Neural cell (in vitro differentiated cells): ENCODE data around the gene AGBL4. TPM values are rescaled to one million over a fixed set of nuclear protein-coding genes. Genes with fewer than 3 reads are reported as not detected.

Experiments used
- H2AFZ ChIP-seq: fragments of 200-600, 300-800 bp; sonication (generic), shearing (Covaris generic); 2 replicates; pipeline ENCODE4 v1.6.0; 2014; ENCODE audit warnings: low read depth, mild to moderate bottlenecking, antibody characterized with exemption, low read length, moderate library complexity
- H3F3A ChIP-seq: fragments of 200-600 bp; shearing (Covaris generic); 2 replicates; pipeline ENCODE4 v1.6.1; 2016; ENCODE audit warnings: mild to moderate bottlenecking, moderate library complexity, mixed read lengths, antibody characterized with exemption, low read length; ENCODE audit not compliant: insufficient read depth, poor library complexity, severe bottlenecking
- H3K27ac ChIP-seq: fragments of 200-600, 300-800 bp; sonication (generic), shearing (Covaris generic); 2 replicates; pipeline ENCODE4 v1.5.1; 2014; ENCODE audit warnings: mild to moderate bottlenecking, low read length, moderate library complexity
- H3K27me3 ChIP-seq: fragments of 300-800, 200-600 bp; sonication (generic), shearing (Covaris generic); 2 replicates; pipeline ENCODE4 v1.6.0; 2014; ENCODE audit warnings: mild to moderate bottlenecking, low read depth, low read length, moderate library complexity; ENCODE audit not compliant: insufficient read depth
- H3K36me3 ChIP-seq: fragments of 300-800, 200-600 bp; sonication (generic), shearing (Covaris generic); 2 replicates; pipeline ENCODE4 v1.5.1; 2014; ENCODE audit warnings: mild to moderate bottlenecking, antibody characterized with exemption, low read length, moderate library complexity; ENCODE audit not compliant: insufficient read depth
- H3K4me2 ChIP-seq: fragments of 300-800, 200-600 bp; sonication (generic), shearing (Covaris generic); 2 replicates; pipeline ENCODE4 v1.6.0; 2014; ENCODE audit warnings: mild to moderate bottlenecking, low read length
- H3K4me3 ChIP-seq: fragments of 300-800, 200-600 bp; sonication (generic), shearing (Covaris generic); 2 replicates; pipeline ENCODE4 v1.5.1; 2014; ENCODE audit warnings: mild to moderate bottlenecking, low read length, moderate library complexity
- H3K79me2 ChIP-seq: fragments of 200-600 bp; shearing (Covaris generic); replicated peaks from 2 replicates; pipeline ENCODE4 v1.6.0; 2014; ENCODE audit warnings: mild to moderate bottlenecking, low read length, moderate library complexity; ENCODE audit not compliant: insufficient read depth
- H3K9ac ChIP-seq: fragments of 300-800, 200-600 bp; sonication (generic), shearing (Covaris generic); 2 replicates; pipeline ENCODE4 v1.6.1; 2016; ENCODE audit warnings: mild to moderate bottlenecking, low read length, mixed read lengths
- H3K9me2 ChIP-seq: fragments of 200-600 bp; shearing (Covaris generic); 2 replicates; pipeline ENCODE4 v1.6.1; 2016; ENCODE audit warnings: mild to moderate bottlenecking, low read length, mixed read lengths; ENCODE audit not compliant: insufficient read depth
- H3K9me3 ChIP-seq: fragments of 200-600, 300-800 bp; sonication (generic), shearing (Covaris generic); 2 replicates; pipeline ENCODE4 v1.6.1; 2016; ENCODE audit warnings: mild to moderate bottlenecking, mixed run types, low read length, moderate library complexity, mixed read lengths
- H4K20me1 ChIP-seq: fragments of 200-600 bp; shearing (Covaris generic); 2 replicates; pipeline ENCODE4 v1.6.1; 2016; ENCODE audit warnings: mild to moderate bottlenecking, mixed run types; ENCODE audit not compliant: insufficient read depth
- CTCF ChIP-seq: fragments of 450-650 bp; IDR thresholded peaks from 2 replicates; pipeline ENCODE4 v1.5.1; 2014; ENCODE audit warnings: antibody characterized with exemption, mild to moderate bottlenecking, moderate library complexity; ENCODE audit not compliant: poor library complexity, severe bottlenecking
- EP300 ChIP-seq: fragments of 450-650 bp; conservative IDR thresholded peaks from 2 replicates; pipeline ENCODE4 v1.6.1; 2014; ENCODE audit warnings: antibody characterized with exemption, mild to moderate bottlenecking, moderate library complexity; ENCODE audit not compliant: poor library complexity, severe bottlenecking
- EZH2 ChIP-seq: fragments of 200-600, 300-800 bp; shearing (Covaris generic), sonication (generic); IDR thresholded peaks from 2 replicates; pipeline ENCODE4 v1.6.1; 2014; ENCODE audit warnings: antibody characterized with exemption, low read length, borderline replicate concordance, mild to moderate bottlenecking; ENCODE audit not compliant: insufficient read depth, poor library complexity, severe bottlenecking
- MXI1 ChIP-seq: fragments of 450-650 bp; conservative IDR thresholded peaks from 2 replicates; pipeline ENCODE4 v1.6.1; 2014; ENCODE audit warnings: antibody characterized with exemption, mild to moderate bottlenecking; ENCODE audit not compliant: poor library complexity, severe bottlenecking
- POLR2AphosphoS5 ChIP-seq: IDR thresholded peaks from 2 replicates; pipeline ENCODE4 v1.6.1; 2012
- RAD21 ChIP-seq: fragments of 450-650 bp; conservative IDR thresholded peaks from 2 replicates; pipeline ENCODE4 v1.6.1; 2014; ENCODE audit warnings: antibody characterized with exemption, mild to moderate bottlenecking, moderate library complexity
- REST ChIP-seq: IDR thresholded peaks from 2 replicates; pipeline ENCODE4 v1.6.1; 2012; ENCODE audit warnings: borderline replicate concordance
- SMC3 ChIP-seq: fragments of 450-650 bp; conservative IDR thresholded peaks from 2 replicates; pipeline ENCODE4 v1.6.1; 2014; ENCODE audit warnings: antibody characterized with exemption, mild to moderate bottlenecking, moderate library complexity; ENCODE audit not compliant: poor library complexity
- TAF1 ChIP-seq: IDR thresholded peaks from 2 replicates; pipeline ENCODE4 v1.6.1; 2012; ENCODE audit warnings: low read depth
- polyA plus RNA-seq: library from polyadenylated mRNA; depleted of rRNA; stranded (reverse); fragments of >200 nt; gene quantifications from 2 replicates; pipeline ENCODE4 v1.2.3, GENCODE V29; 2014

Gene AGBL4
- polyA plus RNA-seq, 1 donor from 2014 or later = 1.3 TPM

- Histone ChIP-seq H3K9ac (no peak overlapping the region), H3K27ac (no peak overlapping the region), H3K27me3 (no peaks in the 10 kb centered on the region), H3K4me2 (no peak overlapping the region), H3F3A (no peaks in the 10 kb centered on the region), H3K9me3 (no peaks in the 10 kb centered on the region), H4K20me1 (no peaks in the 10 kb centered on the region), H3K4me3 (no peak overlapping the region), H2AFZ (no peak overlapping the region), H3K9me2 (no peaks in the 10 kb centered on the region), H3K36me3 (no peaks in the 10 kb centered on the region), H3K79me2 (no peaks in the 10 kb centered on the region)
- TF ChIP-seq POLR2AphosphoS5 = no peak
- TF ChIP-seq SMC3 = no peak
- no peak for TF ChIP-seq TAF1
- no peak for TF ChIP-seq CTCF
- no peak for TF ChIP-seq MXI1
- no peak for TF ChIP-seq EZH2
- no peak for TF ChIP-seq REST
- TF ChIP-seq RAD21 = no peak
- no peak for TF ChIP-seq EP300
These were observed 1228.9 kb downstream of the AGBL4 start for GRCh38 chr1:48794816-48795215.

GRCh38 chr1:48793863-48794262 is 1229.9 kb downstream of the AGBL4 start:
- H3K79me2 ChIP-seq = no peaks in the 10 kb centered on the region

More at GRCh38 chr1:48793863-48794262, 1229.9 kb downstream of the AGBL4 start:
- Histone ChIP-seq H3K4me2 (no peak overlapping the region), H4K20me1 (no peaks in the 10 kb centered on the region), H3F3A (no peaks in the 10 kb centered on the region), H3K27me3 (no peaks in the 10 kb centered on the region), H3K36me3 (no peaks in the 10 kb centered on the region), H3K4me3 (no peak overlapping the region), H2AFZ (no peak overlapping the region), H3K9me2 (no peaks in the 10 kb centered on the region), H3K9me3 (no peaks in the 10 kb centered on the region), H3K27ac (no peak overlapping the region), H3K9ac (no peak overlapping the region)
- no peak for TF ChIP-seq SMC3
- TF ChIP-seq EZH2 = no peak
- no peak for TF ChIP-seq REST
- no peak for TF ChIP-seq RAD21
- TF ChIP-seq EP300 = no peak
- TF ChIP-seq MXI1 = no peak
- no peak for TF ChIP-seq POLR2AphosphoS5
- no peak for TF ChIP-seq TAF1
- no peak for TF ChIP-seq CTCF
